Stimulated activated memory B cell treated with anti-CD40 and anti-IgM and Interleukin-4, amounts not matched to agents 10 μg/mL and 1 μg/mL and 100 μg/mL, for 72 hours (primary cell): ENCODE data around the gene SLC12A9.
A peak's percentile ranks its signal among the peaks of the same experiment; 100 is the strongest.
"Not testable (repeated sequence)": the region's sequence is repeated elsewhere in the genome, so short reads cannot be mapped to it uniquely, and the experiment has no call there.

ENCODE experiments used
- ATAC-seq: fragments of 150-1000 bp; cut with Tn5 transposase; 2 replicates; pipeline ENCODE4 v1.10.0; 2021
- H3K27ac Mint-ChIP-seq: one replicate; pipeline ENCODE4 v1.8.0; 2022; ENCODE audit warnings: mild to moderate bottlenecking, mixed read lengths
- H3K27me3 Mint-ChIP-seq: one replicate; pipeline ENCODE4 v1.8.0; 2022; ENCODE audit warnings: mixed read lengths
- H3K36me3 Mint-ChIP-seq: one replicate; pipeline ENCODE4 v1.8.0; 2022; ENCODE audit warnings: mixed read lengths
- H3K4me1 Mint-ChIP-seq: one replicate; pipeline ENCODE4 v1.8.0; 2022; ENCODE audit warnings: mixed read lengths
- H3K4me3 Mint-ChIP-seq: one replicate; pipeline ENCODE4 v1.8.0; 2022; ENCODE audit warnings: mild to moderate bottlenecking, moderate library complexity, mixed read lengths
- H3K9me3 Mint-ChIP-seq: one replicate; pipeline ENCODE4 v1.8.0; 2022; ENCODE audit warnings: mixed read lengths

The SLC12A9 gene

GRCh38 chr7:100893318-100893895 lies 40.9 kb downstream of the SLC12A9 start:
- Mint-ChIP-seq H3K36me3 (peaks cover 2% of the 10 kb centered on the region), H3K4me3 (no peak overlapping the region), H3K27me3 (peaks cover 79% of the 10 kb centered on the region), H3K27ac (no peak overlapping the region), H3K9me3 (no peaks in the 10 kb centered on the region), H3K4me1 (peaks cover 47% of the 10 kb centered on the region)
- no peak for ATAC-seq

- no peaks in the 10 kb centered on the region for H3K36me3 Mint-ChIP-seq
- no peak overlapping the region for H3K27ac Mint-ChIP-seq
- H3K27me3 Mint-ChIP-seq: peaks cover 83% of the 10 kb centered on the region
- peak overlapping the region; percentile 60 for H3K4me3 Mint-ChIP-seq
- no peak for ATAC-seq
- no peaks in the 10 kb centered on the region for H3K9me3 Mint-ChIP-seq
- peaks cover 43% of the 10 kb centered on the region for H3K4me1 Mint-ChIP-seq
Measured at GRCh38 chr7:100893910-100894721, 41.6 kb downstream of the SLC12A9 start.

DNA sequence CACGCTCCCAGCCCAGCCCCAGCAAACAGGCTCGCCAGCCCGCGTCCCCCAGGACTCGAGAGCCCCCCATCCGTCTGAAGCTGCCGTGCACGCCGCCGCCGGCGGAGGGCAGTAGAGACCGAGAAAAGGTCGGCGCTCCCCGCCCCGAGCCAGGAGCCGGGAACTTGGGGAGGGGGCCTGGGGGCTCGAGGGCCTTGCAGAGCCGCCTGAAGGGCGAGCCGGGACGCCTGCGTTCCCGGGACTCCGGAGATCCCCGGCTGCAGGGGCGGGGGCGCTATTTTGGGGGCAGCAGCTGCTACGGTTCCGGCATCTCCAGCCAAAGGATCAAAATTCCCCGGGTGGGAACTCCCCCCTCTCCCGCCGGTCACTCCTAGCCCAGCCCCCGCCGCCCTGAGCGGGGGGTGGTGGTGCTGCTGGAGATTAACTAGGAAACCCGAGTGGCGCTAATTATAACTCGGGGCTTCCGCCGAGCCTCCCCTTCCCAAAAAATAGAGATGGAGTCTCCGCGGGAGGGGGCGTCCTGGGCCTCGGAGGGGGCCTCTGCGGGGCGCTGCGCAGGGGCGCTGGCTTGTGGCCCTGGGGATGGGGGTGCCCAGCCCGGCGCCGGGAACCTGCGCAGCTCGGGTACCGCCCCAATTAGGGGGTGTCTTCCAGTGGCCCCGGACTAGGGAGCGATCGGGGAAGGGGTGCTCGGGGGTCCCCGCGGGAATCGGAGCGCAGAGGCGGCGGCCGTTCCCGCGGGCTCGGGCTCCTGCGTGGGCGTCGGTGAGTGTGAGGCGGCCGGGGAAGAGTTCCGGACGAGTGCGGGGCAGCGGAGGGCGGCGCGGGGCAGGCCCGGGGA lies 42.6 kb downstream of the SLC12A9 start:
- H3K27ac Mint-ChIP-seq: no peak overlapping the region
- H3K4me3 Mint-ChIP-seq: peak overlapping the region; percentile 55
- H3K4me1 Mint-ChIP-seq: peaks cover 39% of the 10 kb centered on the region
- ATAC-seq: peak; percentile 43
- H3K36me3 Mint-ChIP-seq: no peaks in the 10 kb centered on the region
- H3K9me3 Mint-ChIP-seq: no peaks in the 10 kb centered on the region
- H3K27me3 Mint-ChIP-seq: peaks cover 89% of the 10 kb centered on the region

GRCh38 chr7:100895701-100895955 lies 43.1 kb downstream of the SLC12A9 start, which contains the start of gene ACHE:
Gene ACHE (minus strand): TSS chr7:100895888. CDS start chr7:100894232, 1,656 bp downstream.
- H3K27me3 Mint-ChIP-seq: peaks cover 89% of the 10 kb centered on the region
- peak; percentile 31 for ATAC-seq
- no peak within 1 kb of the TSS for H3K27ac Mint-ChIP-seq
- peaks cover 33% of the 10 kb centered on the region for H3K4me1 Mint-ChIP-seq
- peak within 1 kb of the TSS; percentile 77 for H3K4me3 Mint-ChIP-seq
- H3K9me3 Mint-ChIP-seq: no peaks in the 10 kb centered on the region
- H3K36me3 Mint-ChIP-seq: no peaks in the 10 kb centered on the region

GRCh38 chr7:100895956-100896731 lies 43.6 kb downstream of the SLC12A9 start:
- peaks cover 28% of the 10 kb centered on the region for H3K4me1 Mint-ChIP-seq
- no peak overlapping the region for H3K27ac Mint-ChIP-seq
- peak overlapping the region; percentile 77 for H3K4me3 Mint-ChIP-seq
- no peaks in the 10 kb centered on the region for H3K36me3 Mint-ChIP-seq
- peaks cover 89% of the 10 kb centered on the region for H3K27me3 Mint-ChIP-seq
- no peak for ATAC-seq
- H3K9me3 Mint-ChIP-seq: no peaks in the 10 kb centered on the region

DNA sequence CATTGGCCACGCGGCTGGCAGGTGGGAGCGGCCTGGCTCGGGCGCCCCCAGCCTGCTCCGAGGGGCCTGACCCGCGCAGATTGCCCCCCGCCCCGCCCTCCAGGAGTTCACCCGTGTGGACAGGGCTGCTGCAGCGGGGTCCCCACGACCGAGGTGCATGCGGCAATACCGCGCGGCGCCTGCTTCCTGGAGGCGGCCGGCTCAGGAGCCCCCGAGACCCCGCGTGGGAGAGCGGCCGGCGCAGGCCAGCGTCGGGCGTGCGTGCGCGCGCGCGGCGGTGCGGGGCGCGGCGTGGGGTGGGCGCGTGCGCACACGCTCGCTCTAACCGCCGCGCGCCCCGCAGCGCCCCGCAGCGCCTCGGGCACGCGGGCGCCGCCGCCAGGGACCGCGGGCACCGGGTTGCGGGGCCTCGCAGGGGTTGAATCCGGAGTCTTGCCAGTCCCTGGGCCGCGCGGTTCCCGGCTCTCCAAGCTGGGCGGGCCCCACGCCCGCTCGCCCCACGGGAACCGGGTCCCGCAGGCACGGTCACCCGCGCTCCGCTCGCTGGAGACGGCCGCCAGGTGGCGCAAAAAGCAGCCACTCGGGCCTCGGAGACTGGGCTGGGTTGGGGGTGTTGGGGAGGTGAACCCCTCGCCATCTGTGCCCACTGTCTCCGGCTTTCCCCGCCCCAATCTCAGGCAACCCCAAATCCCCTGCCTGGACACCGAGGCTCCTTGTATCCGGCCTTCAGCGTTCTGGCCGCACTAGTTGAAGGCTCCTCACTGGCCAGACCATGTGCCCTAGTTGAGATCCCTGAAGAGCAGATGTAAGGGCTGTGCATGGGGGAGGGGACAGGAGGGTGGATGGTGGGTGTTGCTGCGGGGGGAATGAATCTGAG lies 44.5 kb downstream of the SLC12A9 start:
- H3K36me3 Mint-ChIP-seq: no peaks in the 10 kb centered on the region
- no peak overlapping the region for H3K27ac Mint-ChIP-seq
- peak overlapping the region; percentile 47 for H3K4me3 Mint-ChIP-seq
- peak; percentile 42 for ATAC-seq
- H3K27me3 Mint-ChIP-seq: peaks cover 84% of the 10 kb centered on the region
- H3K9me3 Mint-ChIP-seq: no peaks in the 10 kb centered on the region
- H3K4me1 Mint-ChIP-seq: peaks cover 23% of the 10 kb centered on the region

DNA sequence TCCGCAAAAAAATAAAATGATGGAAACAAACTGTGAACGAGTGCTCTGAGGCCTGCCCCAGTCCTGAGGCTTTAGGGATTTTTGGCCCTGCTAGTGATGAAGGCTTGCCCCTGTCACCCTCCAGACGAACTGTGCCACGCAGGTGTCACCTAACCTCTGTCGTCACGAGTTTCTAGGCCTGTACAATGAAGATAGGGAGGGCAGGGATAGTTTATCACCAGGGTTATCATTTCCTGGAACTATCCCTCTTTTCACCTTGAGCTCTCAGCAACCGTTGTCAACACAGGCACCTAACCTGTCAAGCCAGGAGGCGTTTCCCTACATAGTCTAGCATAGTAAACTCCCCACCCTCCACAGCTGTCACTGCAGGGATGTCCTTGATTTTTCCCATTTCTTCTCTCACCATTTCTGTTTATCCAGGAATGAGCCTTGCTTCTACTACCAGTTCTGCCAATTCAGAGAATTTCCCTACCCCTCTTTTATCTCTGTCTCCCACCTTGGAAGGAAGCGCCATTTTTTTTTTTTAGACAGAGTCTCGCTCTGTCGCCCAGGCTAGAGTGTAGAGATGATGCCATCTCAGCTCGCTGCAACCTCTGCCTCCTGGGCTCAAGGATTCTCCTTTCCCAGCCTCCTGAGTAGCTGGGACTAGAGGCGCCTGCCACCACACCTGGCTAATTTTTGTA lies 45.4 kb downstream of the SLC12A9 start:
- Mint-ChIP-seq H3K27me3 (peaks cover 83% of the 10 kb centered on the region), H3K27ac (no peak overlapping the region), H3K4me3 (no peak overlapping the region), H3K4me1 (peaks cover 23% of the 10 kb centered on the region), H3K9me3 (no peaks in the 10 kb centered on the region), H3K36me3 (no peaks in the 10 kb centered on the region)
- ATAC-seq: no peak

DNA sequence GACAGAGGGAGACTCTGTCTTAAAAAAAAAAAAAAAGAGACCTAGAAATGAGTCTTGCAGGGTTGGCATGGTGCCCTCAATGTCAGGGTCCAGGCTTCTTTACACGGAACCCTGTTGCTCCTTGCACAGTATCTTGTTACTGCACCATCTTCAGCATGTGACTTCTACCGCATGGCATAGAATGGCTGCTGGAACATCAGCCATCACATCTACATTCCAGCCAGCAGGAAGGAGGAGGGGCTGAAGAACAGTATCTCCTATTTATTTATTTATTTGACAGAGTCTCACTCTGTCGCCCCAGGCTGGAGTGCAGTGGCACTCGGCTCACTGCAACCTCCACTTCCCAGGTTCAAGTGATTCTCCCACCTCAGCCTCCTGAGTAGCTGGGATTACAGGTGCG lies 46.9 kb downstream of the SLC12A9 start:
- no peak for ATAC-seq
- no peaks in the 10 kb centered on the region for H3K36me3 Mint-ChIP-seq
- peaks cover 70% of the 10 kb centered on the region for H3K27me3 Mint-ChIP-seq

DNA sequence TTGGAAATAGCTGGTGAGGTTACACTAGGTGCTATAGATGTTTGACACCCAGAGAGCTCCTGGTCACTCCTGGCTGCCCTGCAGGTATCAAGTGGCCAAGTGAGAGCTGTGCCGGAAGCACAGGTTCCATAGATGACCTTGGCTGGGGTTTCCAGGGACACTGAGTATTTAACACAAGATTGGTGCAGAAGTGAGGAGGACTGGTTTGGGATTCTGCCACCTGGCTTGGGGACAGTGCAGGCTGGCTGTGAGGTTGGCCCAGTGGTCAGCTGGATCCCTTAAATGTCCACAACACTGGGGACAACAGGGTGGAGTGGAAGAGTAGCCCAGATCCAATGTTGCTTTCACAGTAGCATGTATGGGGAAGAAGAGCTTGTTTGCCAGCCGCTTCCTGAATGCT lies 48.5 kb downstream of the SLC12A9 start:
- peaks cover 58% of the 10 kb centered on the region for H3K27me3 Mint-ChIP-seq
- H3K36me3 Mint-ChIP-seq: no peaks in the 10 kb centered on the region
- H3K4me3 Mint-ChIP-seq: no peak overlapping the region
- no peaks in the 10 kb centered on the region for H3K9me3 Mint-ChIP-seq
- no peak for ATAC-seq
- no peak overlapping the region for H3K27ac Mint-ChIP-seq
- peaks cover 6% of the 10 kb centered on the region for H3K4me1 Mint-ChIP-seq

More for the DNA sequence above, 46.9 kb downstream of the SLC12A9 start:
- no peaks in the 10 kb centered on the region for H3K9me3 Mint-ChIP-seq
- peaks cover 16% of the 10 kb centered on the region for H3K4me1 Mint-ChIP-seq
- H3K4me3 Mint-ChIP-seq: no peak overlapping the region
- H3K27ac Mint-ChIP-seq: no peak overlapping the region

GRCh38 chr7:100901921-100902332 lies 49.4 kb downstream of the SLC12A9 start:
- Mint-ChIP-seq H3K27ac (no peak overlapping the region), H3K4me1 (no peaks in the 10 kb centered on the region), H3K4me3 (no peak overlapping the region), H3K27me3 (peaks cover 51% of the 10 kb centered on the region), H3K36me3 (no peaks in the 10 kb centered on the region), H3K9me3 (no peaks in the 10 kb centered on the region)
- no peak for ATAC-seq

GRCh38 chr7:100902638-100903037 lies 50.1 kb downstream of the SLC12A9 start:
- peaks cover 46% of the 10 kb centered on the region for H3K27me3 Mint-ChIP-seq
- no peaks in the 10 kb centered on the region for H3K4me1 Mint-ChIP-seq
- peak; percentile 34 for ATAC-seq
- no peaks in the 10 kb centered on the region for H3K9me3 Mint-ChIP-seq
- H3K27ac Mint-ChIP-seq: no peak overlapping the region
- no peaks in the 10 kb centered on the region for H3K36me3 Mint-ChIP-seq
- no peak overlapping the region for H3K4me3 Mint-ChIP-seq

GRCh38 chr7:100908512-100908911 lies 56.0 kb downstream of the SLC12A9 start:
- H3K4me1 Mint-ChIP-seq: peaks cover 7% of the 10 kb centered on the region
- H3K36me3 Mint-ChIP-seq: peaks cover 4% of the 10 kb centered on the region
- H3K27ac Mint-ChIP-seq: no peak overlapping the region
- no peak for ATAC-seq
- H3K9me3 Mint-ChIP-seq: peaks cover 4% of the 10 kb centered on the region
- H3K4me3 Mint-ChIP-seq: no peak overlapping the region
- peaks cover 19% of the 10 kb centered on the region for H3K27me3 Mint-ChIP-seq

DNA sequence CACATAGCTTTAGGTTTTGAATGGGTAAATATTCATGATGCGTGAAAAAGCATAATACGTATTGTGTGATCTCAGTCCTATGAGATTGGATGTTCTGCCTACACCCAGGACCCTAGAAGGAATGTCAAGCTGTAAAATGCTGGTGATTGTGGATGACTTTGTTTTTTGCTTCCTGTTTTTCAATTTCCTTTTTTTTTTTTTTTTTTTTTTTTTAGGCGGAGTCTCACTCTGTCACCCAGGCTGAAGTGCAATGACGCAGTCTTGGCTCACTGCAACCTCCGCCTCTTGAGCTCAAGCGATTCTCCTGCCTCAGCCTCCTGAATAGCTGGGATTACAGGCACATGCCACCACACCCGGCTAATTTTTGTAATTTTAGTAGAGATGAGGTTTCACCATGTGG lies 57.9 kb downstream of the SLC12A9 start:
- not testable (repeated sequence) for H3K4me3 Mint-ChIP-seq, ATAC-seq

DNA sequence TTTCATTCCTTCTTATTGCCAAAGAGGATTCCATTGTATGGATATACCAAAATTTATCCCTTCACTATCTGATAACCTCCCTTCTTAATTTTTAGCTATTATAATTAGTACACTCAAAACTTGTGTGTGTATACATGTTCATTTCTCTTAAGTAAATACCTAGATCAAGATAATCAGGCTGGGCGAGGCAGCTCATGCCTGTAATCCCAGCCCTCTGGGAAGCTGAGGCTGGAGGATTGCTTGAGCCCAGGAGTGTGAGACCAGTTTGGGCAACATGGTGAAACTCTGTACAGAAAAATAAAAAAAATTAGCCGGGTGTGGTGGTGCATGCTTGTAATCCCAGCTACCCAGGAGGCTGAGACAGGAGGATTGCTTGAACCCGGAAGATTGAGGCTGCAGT lies 59.0 kb downstream of the SLC12A9 start:
- Mint-ChIP-seq H3K36me3 (peaks cover 4% of the 10 kb centered on the region), H3K27ac (no peak overlapping the region), H3K4me1 (peaks cover 11% of the 10 kb centered on the region), H3K27me3 (peaks cover 43% of the 10 kb centered on the region), H3K9me3 (peaks cover 4% of the 10 kb centered on the region), H3K4me3 (no peak overlapping the region)
- no peak for ATAC-seq

More for the DNA sequence above, 57.9 kb downstream of the SLC12A9 start:
- not testable (repeated sequence) for H3K27ac Mint-ChIP-seq, H3K9me3 Mint-ChIP-seq, H3K4me1 Mint-ChIP-seq, H3K36me3 Mint-ChIP-seq
- H3K27me3 Mint-ChIP-seq: peaks cover 38% of the 10 kb centered on the region
